K562 (cell line): Measurements from ENCODE around the gene TBC1D1. TPM values are rescaled to one million over a fixed set of nuclear protein-coding genes. Genes with fewer than 3 reads are reported as not detected.

Source experiments
- ATAC-seq: fragments of 200-7000 bp; cut with Tn5 transposase; 3 replicates; pipeline ENCODE4 v1.9.1; 2020; ENCODE audit warnings: moderate library complexity
- BruUV-seq: library from RNA; stranded (reverse); fragments of 400-500 nt; replicated peaks from 2 replicates; lab custom pipeline; 2021; lab: Mats Ljungman, UMichigan
- CTCF ChIA-PET: fragments of 300-600 bp; formaldehyde crosslinking; extraction: SDS; loops from one replicate; lab custom pipeline; 2021; ENCODE audit warnings: low intra/inter-chr PET ratio; lab: Yijun Ruan, JAX
- POLR2A ChIA-PET: fragments of 300-600, 350-650 bp; sonication (Branson Sonifier 250); formaldehyde crosslinking; extraction: SDS; loops from one replicate; lab custom pipeline; 2021; ENCODE audit warnings: antibody characterized with exemption, inconsistent platforms; lab: Yijun Ruan, JAX
- DNase-seq, 4 experiments: peaks; one replicate each; pipeline versions ENCODE4 v3.0.0 to v3.0.0-alpha.2; 2011 to 2018; ENCODE audit warnings: low spot score in 3 of 4, mixed read lengths in 3 of 4; ENCODE audit errors: extremely low read depth in 1 of 4
- FAIRE-seq: peaks from 2 replicates; lab custom pipeline; 2011; peaks lifted over from hg19 to GRCh38; lab: Jason Lieb, UNC
- H2AFZ ChIP-seq: 2 replicates; pipeline ENCODE4 v1.6.0; 2011; ENCODE audit warnings: low read depth, low read length, control low read depth, inconsistent platforms
- H3K27ac ChIP-seq: fragments of 200-600 bp; 3 replicates; pipeline ENCODE4 v1.8.0; 2011; ENCODE audit warnings: low read depth, mild to moderate bottlenecking, control low read depth, inconsistent platforms, low read length, moderate library complexity, mixed read lengths; ENCODE audit errors: extremely low read depth
- H3K27me3 ChIP-seq, 2 experiments: fragments of 300-600 bp in 1 of 2; 2 replicates in 1 of 2; 3 replicates in 1 of 2; pipeline versions ENCODE4 v1.6.0 to v1.8.0; 2011; ENCODE audit warnings: inconsistent platforms in 2 of 2, low read length in 2 of 2, mild to moderate bottlenecking in 1 of 2, mixed read lengths in 1 of 2, moderate library complexity in 1 of 2; ENCODE audit not compliant: control insufficient read depth in 2 of 2, insufficient read depth in 2 of 2
- H3K36me3 ChIP-seq: fragments of 300-600 bp; 3 replicates; pipeline ENCODE4 v1.8.0; 2011; ENCODE audit warnings: mild to moderate bottlenecking, low read length, inconsistent platforms; ENCODE audit not compliant: control insufficient read depth, insufficient read depth
- H3K4me1 ChIP-seq, 2 experiments: fragments of 200-600 bp in 1 of 2; replicated peaks in 1 of 2; 2 replicates in 1 of 2; 3 replicates in 1 of 2; pipeline versions ENCODE4 v1.5.1 to v1.8.0; 2011; ENCODE audit warnings: inconsistent platforms in 2 of 2, low read length in 2 of 2, mild to moderate bottlenecking in 1 of 2, mixed read lengths in 1 of 2, moderate library complexity in 1 of 2; ENCODE audit not compliant: control insufficient read depth in 2 of 2, insufficient read depth in 2 of 2
- H3K4me2 ChIP-seq: 2 replicates; pipeline ENCODE4 v1.6.1; 2011; ENCODE audit warnings: low read length, control low read depth, inconsistent platforms, mixed read lengths; ENCODE audit not compliant: insufficient read depth
- H3K4me3 ChIP-seq: fragments of 200-600 bp; sonication (generic), shearing (Covaris generic); 2 replicates; pipeline ENCODE4 v1.5.1; 2016; ENCODE audit warnings: control low read depth, inconsistent platforms
- H3K79me2 ChIP-seq: fragments of 200-600 bp; 3 replicates; pipeline ENCODE4 v1.8.0; 2011; ENCODE audit warnings: low read length, inconsistent platforms; ENCODE audit not compliant: control insufficient read depth, insufficient read depth
- H3K9ac ChIP-seq, 2 experiments: 2 replicates each; pipeline versions ENCODE4 v1.6.0 to v1.6.1; 2011; ENCODE audit warnings: low read depth in 2 of 2, low read length in 2 of 2, control low read depth in 1 of 2, inconsistent platforms in 1 of 2, mild to moderate bottlenecking in 1 of 2, mixed read lengths in 1 of 2; ENCODE audit not compliant: insufficient read depth in 1 of 2
- H3K9me1 ChIP-seq: one replicate; pipeline ENCODE4 v1.6.0; 2011; ENCODE audit warnings: inconsistent platforms, mild to moderate bottlenecking, low read length, moderate library complexity; ENCODE audit not compliant: control insufficient read depth, insufficient read depth
- H3K9me3 ChIP-seq: replicated peaks from 2 replicates; pipeline ENCODE4 v1.5.1; 2011; ENCODE audit warnings: low read depth, low read length, inconsistent platforms; ENCODE audit not compliant: control insufficient read depth, insufficient read depth
- H4K20me1 ChIP-seq: replicated peaks from 2 replicates; pipeline ENCODE4 v1.6.1; 2011; ENCODE audit warnings: low read length, inconsistent platforms, mixed read lengths; ENCODE audit not compliant: control insufficient read depth, insufficient read depth
- ADNP ChIP-seq: fragments of 200-800 bp; sonication (Bioruptor generic); IDR thresholded peaks from 2 replicates; pipeline ENCODE4 v1.6.1; 2016; ENCODE audit warnings: missing genetic modification characterization, missing compliant biosample characterization
- CHD1 ChIP-seq: fragments of 200-600 bp; sonication (generic); IDR thresholded peaks from one replicate; pipeline ENCODE4 v1.6.1; 2012; ENCODE audit warnings: mild to moderate bottlenecking, moderate library complexity, low read length, inconsistent platforms
- CTBP1 ChIP-seq: fragments of 450-650 bp; IDR thresholded peaks from 2 replicates; pipeline ENCODE4 v1.6.1; 2016; ENCODE audit warnings: borderline replicate concordance
- DEAF1 ChIP-seq: fragments of 450-650 bp; formaldehyde crosslinking; IDR thresholded peaks from 2 replicates; pipeline ENCODE4 v1.4.0; 2020; ENCODE audit warnings: mild to moderate bottlenecking, moderate library complexity
- ELF2 ChIP-seq: fragments of 250-450 bp; sonication (Bioruptor Pico); IDR thresholded peaks from 2 replicates; pipeline ENCODE4 v1.5.0; 2021; ENCODE audit warnings: mild to moderate bottlenecking
- FOS ChIP-seq: IDR thresholded peaks from 3 replicates; pipeline ENCODE4 v1.6.1; 2011; ENCODE audit not compliant: insufficient read length; ENCODE audit errors: extremely low read depth
- FUS ChIP-seq: fragments of 200-400 bp; formaldehyde crosslinking; optimal IDR thresholded peaks from 2 replicates; pipeline ENCODE3; 2017; ENCODE audit warnings: low read depth, low read length
- GABPA ChIP-seq: fragments of 200-800 bp; sonication (Bioruptor generic); conservative IDR thresholded peaks from 2 replicates; pipeline ENCODE4 v1.6.1; 2016; ENCODE audit warnings: low read depth, missing genetic modification characterization, missing compliant biosample characterization
- GATAD2B ChIP-seq: fragments of 450-650 bp; IDR thresholded peaks from 2 replicates; pipeline ENCODE4 v1.6.1; 2017; ENCODE audit warnings: mild to moderate bottlenecking, borderline replicate concordance
- KAT8 ChIP-seq: fragments of 450-650 bp; IDR thresholded peaks from 2 replicates; pipeline ENCODE4 v1.6.1; 2016; ENCODE audit warnings: low read depth, mild to moderate bottlenecking
- MCM5 ChIP-seq: fragments of 450-650 bp; IDR thresholded peaks from 2 replicates; pipeline ENCODE4 v1.6.1; 2016; ENCODE audit warnings: low read depth
- NCOR1 ChIP-seq: fragments of 450-650 bp; IDR thresholded peaks from 2 replicates; pipeline ENCODE4 v1.6.1; 2016; ENCODE audit warnings: mild to moderate bottlenecking, moderate library complexity
- NR2C2 ChIP-seq, 2 experiments: fragments of 200-800 bp in 1 of 2; sonication (Bioruptor generic) in 1 of 2; sonication (generic) in 1 of 2; formaldehyde crosslinking in 1 of 2; IDR thresholded peaks; 2 replicates each; pipeline versions ENCODE4 v1.6.1 to v1.8.0; 2016 to 2022; ENCODE audit warnings: mild to moderate bottlenecking in 1 of 2, missing compliant biosample characterization in 1 of 2, missing genetic modification characterization in 1 of 2, missing genetic modification reagents in 1 of 2
- NUFIP1 ChIP-seq: fragments of 450-650 bp; IDR thresholded peaks from 2 replicates; pipeline ENCODE4 v1.6.1; 2018; ENCODE audit not compliant: partially characterized antibody
- SIRT6 ChIP-seq: IDR thresholded peaks from one replicate; pipeline ENCODE4 v1.6.1; 2012; ENCODE audit warnings: low read depth, mild to moderate bottlenecking, control low read depth, inconsistent platforms, low read length, moderate library complexity
- TBL1XR1 ChIP-seq, 2 experiments: IDR thresholded peaks; 2 replicates each; pipeline ENCODE4 v1.6.1; 2012; ENCODE audit warnings: improper control_type of control experiment in 2 of 2, low read length in 2 of 2, mild to moderate bottlenecking in 1 of 2
- U2AF1 ChIP-seq: fragments of 200-400 bp; formaldehyde crosslinking; optimal IDR thresholded peaks from 2 replicates; pipeline ENCODE3; 2017; ENCODE audit warnings: mild to moderate bottlenecking, low read depth, low read length, moderate library complexity
- ZC3H8 ChIP-seq: fragments of 450-650 bp; IDR thresholded peaks from 2 replicates; pipeline ENCODE4 v1.6.1; 2017
- WGBS: fragments of 100-300 bp; shearing (Covaris generic); methylation state at CpG from one replicate; pipeline ENCODE4 v1.1.6; 2016; ENCODE audit warnings: low coverage, mixed read lengths; ENCODE audit not compliant: insufficient coverage; ENCODE audit errors: missing lambda C conversion rate; 5-methylcytosine and 5-hydroxymethylcytosine counted together
- in situ Hi-C: fragments of 300-500 bp; cut with MboI; formaldehyde crosslinking; loops from 4 replicates; pipeline ENCODE4 v1.15.0; 2018; ENCODE audit warnings: inconsistent platforms, mixed read lengths
- intact Hi-C: fragments of 100-400 bp; cut with micrococcal nuclease; formaldehyde crosslinking; loops from 2 replicates; pipeline ENCODE4 v1.14.2; 2022
- polyA plus RNA-seq, 8 experiments: library from polyadenylated mRNA; depleted of rRNA in 4 of 8; stranded (reverse) in 5 of 8; unstranded in 3 of 8; fragments of >200 nt; fragmentation: Nextera tagmentation in 2 of 8; fragmentation: Illumina TruSeq in 1 of 8; extraction: Ambion mirVana in 2 of 8; extraction: Trizol in 1 of 8; gene quantifications; 2 replicates each; pipeline versions ENCODE4 v1.2.1 to v1.2.3, GENCODE V29; 2011 to 2014; ENCODE audit warnings: inconsistent platforms in 1 of 8, missing spikeins in 1 of 8
- total RNA-seq, 7 experiments: library from RNA; depleted of rRNA in 6 of 7; stranded (reverse); fragments of >200 nt in 6 of 7; fragmentation: Illumina TruSeq in 2 of 7; extraction: Trizol in 2 of 7; gene quantifications; 2 replicates each; pipeline versions ENCODE4 v1.2.1 to v1.2.3, GENCODE V29; 2011 to 2021; ENCODE audit warnings: low replicate concordance in 1 of 7

Gene TBC1D1
- total and polyA plus RNA-seq, 9 of the 15 experiments (the other 6 are each of a cell fraction or from before 2014, with no cell fraction given), result 0.59 to 14.2 (median 8.8) TPM

- no TSS peak for BruUV-seq
- FAIRE-seq, result no peak
- TF ChIP-seq MCM5, result no peak
- TF ChIP-seq TBL1XR1 (IDR thresholded peaks at IDR 0.05; ENCODE audit: low read length in 2 of 2), result no peak
- no peak for TF ChIP-seq U2AF1
- TF ChIP-seq NUFIP1, result no peak
These were observed 231.2 kb downstream of the TBC1D1 start for GRCh38 chr4:38122060-38122459.

GRCh38 chr4:38123555-38123954, 232.7 kb downstream of the TBC1D1 start:
- Histone ChIP-seq H3K4me3 (no peak overlapping the region), H3K9me3 (no peaks in the 10 kb centered on the region), H3K4me1 (no peaks in the 10 kb centered on the region), H4K20me1 (no peaks in the 10 kb centered on the region), H2AFZ (no peak overlapping the region), H3K79me2 (no peaks in the 10 kb centered on the region), H3K9ac (no peak overlapping the region), H3K36me3 (no peaks in the 10 kb centered on the region), H3K27ac (no peak overlapping the region), H3K4me2 (no peak overlapping the region), H3K9me1 (no peaks in the 10 kb centered on the region), H3K27me3 (peaks cover 7 to 29% of the 10 kb centered on the region in 2 experiments; a peak in 4 of 5 replicates)
- BruUV-seq, result no TSS peak
- ATAC-seq (no peak), FAIRE-seq (no peak), DNase-seq (no peak)
- intact Hi-C loops, result no loop called here
- ChIA-PET CTCF (no interaction called here), POLR2A (interaction anchor here (0.8 kb wide), 1 partner anchor 9 kb away, joined by 3 read pairs; no protein-coding TSS in a partner anchor)
- 3% methylated on average over 5 of the region's 5 CpGs for WGBS
- in situ Hi-C loops, result no loop called here
- TF ChIP-seq DEAF1 (CRISPR knock-in tag) (no peak), ELF2 (CRISPR knock-in tag) (no peak), NCOR1 (no peak), CHD1 (no peak), SIRT6 (no peak), ADNP (tag) (no peak), CTBP1 (no peak), GATAD2B (no peak), FOS (no peak), GABPA (tag) (no peak), NR2C2 (CRISPR knock-in tag; IDR thresholded peaks at IDR 0.05) (no peak), NR2C2 (tag; IDR thresholded peaks at IDR 0.05) (no peak), FUS (no peak), KAT8 (no peak), ZC3H8 (no peak)

More at GRCh38 chr4:38122060-38122459, 231.2 kb downstream of the TBC1D1 start:
- CTCF ChIA-PET, result no interaction called here
- H3K9me1 ChIP-seq, result no peaks in the 10 kb centered on the region
- WGBS, result 10% methylated on average over 6 of the region's 6 CpGs
- H3K4me3 ChIP-seq, result no peak overlapping the region
- no peaks in the 10 kb centered on the region for H3K9me3 ChIP-seq
- no peaks in the 10 kb centered on the region for H3K79me2 ChIP-seq
- no peaks in the 10 kb centered on the region for H3K4me1 ChIP-seq
- H3K4me2 ChIP-seq, result no peak overlapping the region
- no peaks in the 10 kb centered on the region for H4K20me1 ChIP-seq
- intact Hi-C loops (no loop called here), in situ Hi-C loops (no loop called here)
- H3K27me3 ChIP-seq, result peaks cover 5 to 23% of the 10 kb centered on the region in 2 experiments; a peak in 4 of 5 replicates
- no peaks in the 10 kb centered on the region for H3K36me3 ChIP-seq
- no peak overlapping the region for H3K9ac ChIP-seq
- H3K27ac ChIP-seq, result no peak overlapping the region
- POLR2A ChIA-PET, result no interaction called here
- ATAC-seq (no peak), DNase-seq (no peak)
- H2AFZ ChIP-seq, result no peak overlapping the region
